IMR-90 (cell line): ENCODE measurements around the gene CYB5B. TPM values are rescaled to one million over a fixed set of nuclear protein-coding genes. Genes with fewer than 3 reads are reported as not detected.

ENCODE experiments used
- ATAC-seq: fragments of 200-7000 bp; cut with Tn5 transposase; 2 replicates; pipeline ENCODE4 v1.9.1; 2020; ENCODE audit warnings: low read depth, mild to moderate bottlenecking, moderate library complexity
- BruUV-seq: library from RNA; stranded (reverse); fragments of 400-500 nt; replicated peaks from 2 replicates; lab custom pipeline; 2021; lab: Mats Ljungman, UMichigan
- CTCF ChIA-PET: fragments of 300-600 bp; formaldehyde crosslinking; extraction: SDS; loops from one replicate; lab custom pipeline; 2021; ENCODE audit warnings: antibody characterized with exemption; lab: Yijun Ruan, JAX
- POLR2A ChIA-PET: fragments of 300-600 bp; sonication (Branson Sonifier 250); formaldehyde crosslinking; loops from one replicate; lab custom pipeline; 2022; ENCODE audit warnings: antibody characterized with exemption; ENCODE audit not compliant: unreplicated experiment; lab: Charles Lee
- DNase-seq: peaks from one replicate; pipeline ENCODE4 v3.0.0; 2013
- H2AFZ ChIP-seq: replicated peaks from 2 replicates; pipeline ENCODE3; 2013; ENCODE audit warnings: low read length, mild to moderate bottlenecking; ENCODE audit not compliant: poor library complexity
- H2AK5ac ChIP-seq: 2 replicates; pipeline ENCODE4 v1.6.1; 2013; ENCODE audit warnings: low read depth, low read length, inconsistent platforms
- H2AK9ac ChIP-seq: replicated peaks from 2 replicates; pipeline ENCODE3; 2013; ENCODE audit warnings: mild to moderate bottlenecking, low read depth, low read length, moderate library complexity; ENCODE audit not compliant: poor library complexity
- H2BK120ac ChIP-seq: 2 replicates; pipeline ENCODE4 v1.6.1; 2013; ENCODE audit warnings: low read depth, low read length, inconsistent platforms
- H2BK15ac ChIP-seq: 3 replicates; pipeline ENCODE4 v1.6.1; 2013; ENCODE audit warnings: low read depth, low read length, inconsistent platforms
- H2BK20ac ChIP-seq: 2 replicates; pipeline ENCODE4 v1.6.1; 2013; ENCODE audit warnings: low read depth, mild to moderate bottlenecking, inconsistent platforms, low read length, moderate library complexity
- H2BK5ac ChIP-seq: 2 replicates; pipeline ENCODE4 v1.6.1; 2013; ENCODE audit warnings: mild to moderate bottlenecking, low read depth, low read length, inconsistent platforms; ENCODE audit not compliant: poor library complexity, severe bottlenecking
- H3K14ac ChIP-seq: replicated peaks from 2 replicates; pipeline ENCODE4 v1.6.1; 2013; ENCODE audit warnings: low read depth, low read length, inconsistent platforms
- H3K18ac ChIP-seq: 2 replicates; pipeline ENCODE4 v1.6.1; 2013; ENCODE audit warnings: low read depth, low read length, control low read depth
- H3K23ac ChIP-seq: 2 replicates; pipeline ENCODE4 v1.6.1; 2013; ENCODE audit warnings: low read depth, low read length, inconsistent platforms
- H3K27ac ChIP-seq: 2 replicates; pipeline ENCODE4 v1.5.1; 2013; ENCODE audit warnings: mild to moderate bottlenecking, control low read depth, low read length; ENCODE audit not compliant: insufficient read depth
- H3K27me3 ChIP-seq: 2 replicates; pipeline ENCODE4 v1.6.1; 2013; ENCODE audit warnings: low read length; ENCODE audit not compliant: control insufficient read depth, insufficient read depth
- H3K36me3 ChIP-seq: 2 replicates; pipeline ENCODE4 v1.6.1; 2013; ENCODE audit warnings: low read length, mixed read lengths; ENCODE audit not compliant: control insufficient read depth, insufficient read depth
- H3K4ac ChIP-seq: 2 replicates; pipeline ENCODE4 v1.6.1; 2013; ENCODE audit warnings: low read depth, low read length, inconsistent platforms
- H3K4me1 ChIP-seq: 2 replicates; pipeline ENCODE4 v1.6.1; 2013; ENCODE audit warnings: low read length, mixed read lengths; ENCODE audit not compliant: control insufficient read depth, insufficient read depth
- H3K4me2 ChIP-seq: 2 replicates; pipeline ENCODE4 v1.6.1; 2013; ENCODE audit warnings: low read depth, mild to moderate bottlenecking, control low read depth, low read length, moderate library complexity
- H3K4me3 ChIP-seq: 2 replicates; pipeline ENCODE4 v1.5.1; 2013; ENCODE audit warnings: low read depth, mild to moderate bottlenecking, control low read depth, low read length, moderate library complexity; ENCODE audit not compliant: insufficient read depth
- H3K56ac ChIP-seq: 2 replicates; pipeline ENCODE4 v1.6.1; 2013; ENCODE audit warnings: low read length, inconsistent platforms; ENCODE audit not compliant: insufficient read depth; ENCODE audit errors: extremely low read depth
- H3K79me1 ChIP-seq, 2 experiments: 2 replicates each; pipeline ENCODE4 v1.6.1; 2013; ENCODE audit warnings: low read length in 2 of 2, inconsistent platforms in 1 of 2, low read depth in 1 of 2
- H3K9ac ChIP-seq: 2 replicates; pipeline ENCODE4 v1.6.1; 2013; ENCODE audit warnings: low read depth, low read length, control low read depth
- H3K9me1 ChIP-seq: 2 replicates; pipeline ENCODE4 v1.6.1; 2013; ENCODE audit warnings: low read length, inconsistent platforms; ENCODE audit not compliant: insufficient read depth
- H3K9me3 ChIP-seq: 2 replicates; pipeline ENCODE4 v1.6.1; 2013; ENCODE audit warnings: low read length; ENCODE audit not compliant: control insufficient read depth, insufficient read depth
- H4K20me1 ChIP-seq: 2 replicates; pipeline ENCODE4 v1.6.1; 2013; ENCODE audit warnings: low read length, inconsistent platforms; ENCODE audit not compliant: insufficient read depth
- H4K5ac ChIP-seq: 2 replicates; pipeline ENCODE4 v1.6.1; 2013; ENCODE audit warnings: mild to moderate bottlenecking, low read depth, low read length, control low read depth
- H4K8ac ChIP-seq, 2 experiments: 2 replicates each; pipeline ENCODE4 v1.6.1; 2013; ENCODE audit warnings: low read depth in 2 of 2, low read length in 2 of 2, control low read depth in 1 of 2, inconsistent platforms in 1 of 2
- H4K91ac ChIP-seq: 2 replicates; pipeline ENCODE4 v1.6.1; 2013; ENCODE audit warnings: low read depth, low read length, inconsistent platforms; ENCODE audit not compliant: insufficient read depth
- CEBPB ChIP-seq: IDR thresholded peaks from 2 replicates; pipeline ENCODE4 v1.6.1; 2012; ENCODE audit warnings: low read depth, low read length, improper control_type of control experiment
- MAFK ChIP-seq: IDR thresholded peaks from 2 replicates; pipeline ENCODE4 v1.6.1; 2012; ENCODE audit warnings: low read depth, low read length, improper control_type of control experiment
- MAZ ChIP-seq: IDR thresholded peaks from 2 replicates; pipeline ENCODE4 v1.6.1; 2012; ENCODE audit warnings: low read depth, mild to moderate bottlenecking, low read length, improper control_type of control experiment, moderate library complexity, borderline replicate concordance
- POLR2A ChIP-seq: IDR thresholded peaks from 2 replicates; pipeline ENCODE4 v1.6.1; 2012; ENCODE audit warnings: mild to moderate bottlenecking, low read depth, low read length
- dilution Hi-C: fragments of 300-500 bp; cut with HindIII; formaldehyde crosslinking; loops from one replicate; pipeline ENCODE4 v1.14.3; 2018; ENCODE audit warnings: low sequenced_read_pairs; ENCODE audit not compliant: unreplicated experiment
- in situ Hi-C: fragments of 300-500 bp; cut with MboI; formaldehyde crosslinking; loops from 3 replicates; pipeline ENCODE4 v1.14.3; 2019; ENCODE audit warnings: low sequenced_read_pairs, inconsistent platforms, mixed read lengths
- intact Hi-C: fragments of 100-400 bp; cut with micrococcal nuclease; formaldehyde crosslinking; loops from 2 replicates; pipeline ENCODE4 v1.10.0; 2022
- polyA plus RNA-seq, 3 experiments: library from polyadenylated mRNA; depleted of rRNA; stranded (reverse); fragments of >200 nt; gene quantifications; 2 replicates each; pipeline ENCODE4 v1.2.3, GENCODE V29; 2012; ENCODE audit warnings: low replicate concordance in 1 of 3
- total RNA-seq: library from RNA; depleted of rRNA; stranded (reverse); fragments of >200 nt; gene quantifications from 2 replicates; pipeline ENCODE4 v1.2.3, GENCODE V29; 2012

Gene CYB5B
- total and polyA plus RNA-seq, 2 of the 4 experiments (the other 2 are of a cell fraction): 100 to 102 TPM

DNA sequence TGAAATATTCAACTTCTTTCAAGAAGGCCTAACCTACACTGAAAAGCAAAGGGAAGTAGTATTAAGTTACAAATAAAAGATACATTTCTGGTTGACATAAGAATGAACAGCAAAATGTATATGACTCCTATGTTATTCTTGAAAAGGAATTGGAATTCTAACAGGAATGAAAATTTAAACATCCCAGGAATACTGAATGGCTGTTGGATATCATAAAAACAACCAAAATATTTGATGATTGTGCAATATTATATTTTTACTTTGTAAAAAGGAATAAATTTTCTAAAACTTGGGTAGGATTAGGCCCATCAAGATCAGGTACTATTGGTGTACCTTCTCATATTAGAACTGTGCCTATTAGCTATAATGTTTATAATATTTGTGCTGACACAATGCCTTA is 50.0 kb downstream of the CYB5B start:
- no TSS peak for BruUV-seq

More for the DNA sequence above, 50.0 kb downstream of the CYB5B start:
- H4K5ac ChIP-seq: peak overlapping the region; percentile 97; the same call in 1 of the 2 replicates
- H2AFZ ChIP-seq: no peak overlapping the region
- in situ Hi-C loops (no loop called here), intact Hi-C loops (no loop called here), dilution Hi-C loops (no loop called here)
- H2AK5ac ChIP-seq: no peak overlapping the region
- peak overlapping the region; percentile 61 for H3K14ac ChIP-seq
- no peak overlapping the region for H3K9ac ChIP-seq
- H4K20me1 ChIP-seq: 0 out of 2 replicates have a peak, but pooled peaks cover 3% of the 10 kb centered on the region
- peak overlapping the region; percentile 66; the same call in 1 of the 2 replicates for H3K4ac ChIP-seq
- ATAC-seq (peak; percentile 10), DNase-seq (no peak)
- H3K9me3 ChIP-seq: no peaks in the 10 kb centered on the region
- no peaks in the 10 kb centered on the region for H3K27me3 ChIP-seq
- no peak overlapping the region for H3K4me3 ChIP-seq
- peak overlapping the region; percentile 12; the same call in 1 of the 3 replicates for H2BK15ac ChIP-seq
- peak overlapping the region; percentile 98; the same call in 1 of the 2 replicates for H3K18ac ChIP-seq
- H3K56ac ChIP-seq: no peak overlapping the region
- peak overlapping the region; percentile 99; the same call in 1 of the 2 replicates for H3K27ac ChIP-seq
- peaks cover 8% of the 10 kb centered on the region for H3K9me1 ChIP-seq
- H2BK5ac ChIP-seq: peak overlapping the region; percentile 94
- peak overlapping the region; percentile 11; the same call in 1 of the 2 replicates for H2BK20ac ChIP-seq
- H3K23ac ChIP-seq: peak overlapping the region; percentile 16; the same call in 1 of the 2 replicates
- H3K4me2 ChIP-seq: peak overlapping the region; percentile 52; the same call in 1 of the 2 replicates
- peak overlapping the region; percentile 60; the same call in 1 of the 2 replicates for H4K91ac ChIP-seq
- H2AK9ac ChIP-seq: no peak overlapping the region
- peaks cover 0 to 12% of the 10 kb centered on the region in 2 experiments; a peak in 1 of 4 replicates for H3K79me1 ChIP-seq
- H3K4me1 ChIP-seq: peaks cover 22% of the 10 kb centered on the region
- POLR2A ChIA-PET: no interaction called here
- H4K8ac ChIP-seq: peak overlapping the region in 1 of 2 experiments; percentile 41; a peak in 2 of 4 replicates
- peak overlapping the region; percentile 76 for H2BK120ac ChIP-seq
- TF ChIP-seq MAFK (peak; percentile 76), MAZ (no peak), POLR2A (no peak), CEBPB (peak; percentile 87)
- H3K36me3 ChIP-seq: 0 out of 2 replicates have a peak, but pooled peaks cover 2% of the 10 kb centered on the region
- CTCF ChIA-PET: no interaction called here
